AG09319 (cell line): Measurements from ENCODE around the gene MIAT.

Experiments
- DNase-seq: peaks from one replicate; pipeline ENCODE4 v3.0.0-alpha.2; 2010; ENCODE audit warnings: low read depth; ENCODE audit errors: extremely low read depth
- TF ChIP-seq, protein P1 (sequence below): IDR thresholded peaks from 2 replicates; pipeline ENCODE4 v1.5.1; 2011; ENCODE audit warnings: low read depth, mild to moderate bottlenecking, inconsistent platforms, low read length, moderate library complexity

MIAT gene

DNA sequence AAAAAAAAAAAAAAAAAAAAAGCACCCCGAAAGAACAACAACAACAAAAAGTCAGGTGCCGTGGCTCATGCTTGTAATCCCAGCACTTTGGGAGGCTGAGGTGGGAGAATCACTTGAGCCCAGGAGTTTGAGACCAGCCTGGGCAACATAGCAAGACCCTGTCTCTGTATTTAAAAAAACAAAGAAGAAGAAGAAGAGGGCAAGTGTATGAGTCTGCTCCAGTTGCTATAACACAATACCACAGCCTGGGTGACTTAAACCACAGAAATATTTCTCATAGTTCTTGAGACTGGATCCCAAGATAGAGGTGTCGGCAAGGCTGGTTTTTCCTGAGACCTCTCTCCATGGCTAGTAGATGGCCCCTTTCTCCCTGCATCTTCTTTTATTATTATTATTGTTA lies 23.2 kb upstream of the MIAT start:
- no peak for DNase-seq
- TF ChIP-seq, protein P1, sequence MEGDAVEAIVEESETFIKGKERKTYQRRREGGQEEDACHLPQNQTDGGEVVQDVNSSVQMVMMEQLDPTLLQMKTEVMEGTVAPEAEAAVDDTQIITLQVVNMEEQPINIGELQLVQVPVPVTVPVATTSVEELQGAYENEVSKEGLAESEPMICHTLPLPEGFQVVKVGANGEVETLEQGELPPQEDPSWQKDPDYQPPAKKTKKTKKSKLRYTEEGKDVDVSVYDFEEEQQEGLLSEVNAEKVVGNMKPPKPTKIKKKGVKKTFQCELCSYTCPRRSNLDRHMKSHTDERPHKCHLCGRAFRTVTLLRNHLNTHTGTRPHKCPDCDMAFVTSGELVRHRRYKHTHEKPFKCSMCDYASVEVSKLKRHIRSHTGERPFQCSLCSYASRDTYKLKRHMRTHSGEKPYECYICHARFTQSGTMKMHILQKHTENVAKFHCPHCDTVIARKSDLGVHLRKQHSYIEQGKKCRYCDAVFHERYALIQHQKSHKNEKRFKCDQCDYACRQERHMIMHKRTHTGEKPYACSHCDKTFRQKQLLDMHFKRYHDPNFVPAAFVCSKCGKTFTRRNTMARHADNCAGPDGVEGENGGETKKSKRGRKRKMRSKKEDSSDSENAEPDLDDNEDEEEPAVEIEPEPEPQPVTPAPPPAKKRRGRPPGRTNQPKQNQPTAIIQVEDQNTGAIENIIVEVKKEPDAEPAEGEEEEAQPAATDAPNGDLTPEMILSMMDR: no peak

DNA sequence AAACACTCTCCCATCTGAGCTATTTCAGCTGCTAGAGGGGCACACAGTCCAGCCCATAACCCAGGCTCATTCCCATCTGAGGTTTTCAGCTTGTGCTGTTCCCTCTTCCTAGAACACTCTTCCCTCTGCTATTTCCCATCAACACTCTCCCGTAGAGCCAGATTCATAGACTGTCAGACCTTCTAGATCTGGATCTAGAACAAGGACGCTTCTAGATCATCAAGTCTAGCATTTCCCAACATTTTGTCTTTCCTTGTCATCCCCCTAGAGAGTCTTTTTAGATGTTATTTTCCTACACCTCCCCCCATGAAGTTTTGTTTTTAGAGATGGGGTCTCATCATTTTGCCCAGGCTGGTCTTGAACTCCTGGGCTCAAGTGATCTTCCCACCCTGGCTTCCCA lies 22.3 kb upstream of the MIAT start:
- no peak for DNase-seq
- TF ChIP-seq, protein P1: no peak

GRCh38 chr22:26636296-26636695 lies 21.1 kb upstream of the MIAT start:
- DNase-seq: no peak
- TF ChIP-seq, protein P1: no peak

DNA sequence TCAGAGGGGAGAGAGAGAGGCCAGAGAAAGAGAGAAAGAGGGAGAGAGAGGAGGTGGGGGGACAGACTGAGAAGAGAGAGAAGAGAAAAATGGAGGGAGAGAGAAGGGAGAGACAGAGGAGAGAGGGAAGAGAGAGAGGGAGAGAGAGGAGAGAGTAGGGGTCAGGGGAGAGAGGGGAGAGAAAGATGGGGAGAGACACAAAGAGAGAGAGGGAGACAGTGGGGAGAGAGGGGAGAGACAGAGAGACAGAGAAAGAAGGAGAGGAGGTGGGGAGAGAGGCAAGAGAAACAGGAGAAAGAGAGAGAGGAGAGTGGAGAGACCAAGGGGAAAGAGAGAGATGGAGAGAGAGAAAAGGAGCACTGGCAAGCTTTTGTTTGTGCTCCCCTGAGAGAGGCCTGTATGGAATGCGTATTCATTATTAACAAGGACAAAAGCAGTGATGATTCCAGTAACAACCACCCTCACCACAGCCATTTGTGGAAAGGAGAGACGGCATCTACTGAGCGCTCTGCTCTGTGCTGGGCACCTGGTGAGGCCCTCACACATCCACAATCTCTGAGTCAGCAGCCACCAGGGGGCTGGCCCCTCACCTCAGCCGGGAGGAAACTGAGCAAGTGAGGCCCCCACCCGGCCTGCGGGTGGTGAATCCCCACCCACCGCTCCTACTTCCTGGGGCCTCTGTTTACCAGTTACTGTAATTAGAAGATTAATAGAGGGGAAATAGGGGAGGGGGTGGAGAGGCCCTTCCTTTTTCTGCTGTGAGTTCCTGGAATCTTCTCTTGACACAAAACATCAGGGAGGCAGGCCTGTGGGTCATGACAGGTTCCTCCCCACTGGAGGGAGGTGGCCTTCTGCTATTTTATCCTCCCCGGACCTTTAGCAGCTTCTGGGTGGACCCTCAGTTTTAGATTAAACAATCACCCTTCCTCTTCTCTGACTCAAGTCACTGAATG lies 14.6 kb upstream of the MIAT start:
- TF ChIP-seq, protein P1: no peak
- no peak for DNase-seq

DNA sequence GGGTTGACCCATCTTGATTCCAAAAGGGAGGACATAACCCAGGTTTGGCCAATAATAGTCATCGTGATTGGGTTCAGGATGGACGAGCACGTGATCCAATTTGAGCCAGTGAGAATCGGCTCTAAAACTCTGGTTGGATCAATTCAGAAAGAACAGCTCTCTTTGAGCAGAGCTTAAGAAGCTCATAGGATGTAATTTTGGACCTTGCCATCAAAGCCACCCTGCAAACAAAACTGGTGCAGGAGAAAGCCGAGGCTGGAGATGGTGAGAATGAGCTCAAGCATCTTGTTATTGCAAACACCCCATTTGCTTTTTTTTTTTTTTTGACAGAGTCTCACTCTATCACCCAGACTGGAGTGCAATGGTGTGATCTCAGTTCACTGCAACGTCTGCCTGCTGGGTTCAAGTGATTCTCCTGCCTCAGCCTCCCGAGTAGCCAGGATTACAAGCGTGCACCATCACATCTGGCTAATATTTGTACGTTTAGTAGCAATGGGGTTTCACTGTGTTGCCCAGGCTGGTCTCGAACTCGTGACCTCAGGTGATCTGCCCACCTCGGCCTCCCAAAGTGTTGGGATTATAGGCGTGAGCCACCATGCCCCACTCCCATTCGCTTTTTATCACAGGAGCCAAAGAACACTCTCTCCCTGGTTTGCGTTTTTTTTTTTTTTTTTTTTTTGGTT lies 13.8 kb upstream of the MIAT start:
- TF ChIP-seq, protein P1: no peak
- DNase-seq: no peak

DNA sequence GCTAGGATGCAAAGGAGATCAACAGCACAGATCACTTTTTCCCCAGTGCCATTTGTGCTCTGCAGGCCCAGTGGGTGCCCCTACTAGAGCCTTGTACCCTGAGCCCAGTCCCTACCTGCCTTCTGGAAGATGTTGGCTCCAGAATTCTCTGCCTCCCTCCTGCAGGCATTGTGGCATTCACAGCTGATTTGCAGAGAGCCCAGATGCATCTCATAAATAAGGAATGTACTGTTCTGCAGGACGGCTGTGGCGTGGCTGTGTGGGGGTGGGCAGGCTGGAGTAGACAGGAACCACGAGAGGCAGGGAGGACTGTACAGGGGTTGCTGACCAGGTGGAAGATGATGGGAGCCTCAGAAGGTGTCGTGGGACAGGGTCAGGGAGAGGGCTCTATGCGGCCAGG lies 11.2 kb upstream of the MIAT start:
- TF ChIP-seq, protein P1: no peak
- DNase-seq: no peak

- TF ChIP-seq, protein P1: no peak
- DNase-seq: no peak
These were observed 9.3 kb upstream of the MIAT start for GRCh38 chr22:26648011-26648497.
